LNCaP clone FGC (cell line): ENCODE data around the gene SLC6A12.

Source experiments
- DNase-seq: peaks from one replicate; pipeline ENCODE4 v3.0.0-alpha.2; 2011; ENCODE audit warnings: low read depth
- H3K4me3 ChIP-seq: 2 replicates; pipeline ENCODE4 v1.5.1; 2011; ENCODE audit warnings: mild to moderate bottlenecking, low read depth, low read length, control low read depth
- TF ChIP-seq, protein P1 (sequence below): IDR thresholded peaks from 2 replicates; pipeline ENCODE4 v1.5.1; 2012; ENCODE audit warnings: mild to moderate bottlenecking; ENCODE audit not compliant: control insufficient read depth, insufficient read depth; ENCODE audit errors: extremely low read depth

SLC6A12 gene

DNA sequence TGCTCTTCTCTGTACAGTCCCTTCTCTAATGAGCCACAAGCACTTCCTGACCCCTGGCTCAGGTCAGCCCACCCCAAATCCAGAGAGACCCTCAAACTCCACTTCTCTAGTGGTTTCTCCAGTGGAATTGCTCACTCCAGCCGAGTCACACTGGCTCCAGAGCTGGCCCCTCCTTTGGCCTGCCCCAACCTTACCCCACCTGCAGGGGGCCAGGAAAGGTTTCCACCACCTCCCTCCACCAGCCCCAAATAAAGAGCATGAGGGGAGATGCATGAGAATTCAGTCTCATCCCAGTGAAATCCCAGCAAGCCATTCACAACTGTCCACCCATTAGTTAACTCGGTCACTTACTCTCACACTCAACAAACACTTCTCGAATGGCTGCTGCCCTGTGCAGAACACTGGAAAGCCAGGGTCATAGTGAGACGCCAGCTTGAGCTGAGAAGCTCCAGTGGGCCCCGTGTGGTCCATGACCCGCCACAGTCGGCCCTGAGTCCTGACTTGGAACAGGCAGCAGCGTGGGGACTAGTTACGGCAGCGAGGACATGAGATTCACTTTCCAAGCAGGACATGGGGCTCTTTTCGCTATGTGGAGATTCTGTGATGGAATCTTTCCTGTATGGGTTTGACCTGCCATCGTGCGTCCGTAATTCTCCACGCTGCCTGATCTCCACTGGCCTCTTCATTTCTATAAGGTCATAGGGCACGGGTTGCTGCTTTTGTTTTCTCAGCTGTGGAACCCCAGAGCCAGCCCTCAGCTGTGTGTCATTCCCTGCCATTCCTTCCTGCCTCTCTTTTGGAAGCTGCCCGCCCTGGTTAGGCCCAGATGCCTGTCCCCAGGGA is 44.2 kb downstream of the SLC6A12 start:
- no peak overlapping the region for H3K4me3 ChIP-seq
- no peak for DNase-seq
- TF ChIP-seq, protein P1, sequence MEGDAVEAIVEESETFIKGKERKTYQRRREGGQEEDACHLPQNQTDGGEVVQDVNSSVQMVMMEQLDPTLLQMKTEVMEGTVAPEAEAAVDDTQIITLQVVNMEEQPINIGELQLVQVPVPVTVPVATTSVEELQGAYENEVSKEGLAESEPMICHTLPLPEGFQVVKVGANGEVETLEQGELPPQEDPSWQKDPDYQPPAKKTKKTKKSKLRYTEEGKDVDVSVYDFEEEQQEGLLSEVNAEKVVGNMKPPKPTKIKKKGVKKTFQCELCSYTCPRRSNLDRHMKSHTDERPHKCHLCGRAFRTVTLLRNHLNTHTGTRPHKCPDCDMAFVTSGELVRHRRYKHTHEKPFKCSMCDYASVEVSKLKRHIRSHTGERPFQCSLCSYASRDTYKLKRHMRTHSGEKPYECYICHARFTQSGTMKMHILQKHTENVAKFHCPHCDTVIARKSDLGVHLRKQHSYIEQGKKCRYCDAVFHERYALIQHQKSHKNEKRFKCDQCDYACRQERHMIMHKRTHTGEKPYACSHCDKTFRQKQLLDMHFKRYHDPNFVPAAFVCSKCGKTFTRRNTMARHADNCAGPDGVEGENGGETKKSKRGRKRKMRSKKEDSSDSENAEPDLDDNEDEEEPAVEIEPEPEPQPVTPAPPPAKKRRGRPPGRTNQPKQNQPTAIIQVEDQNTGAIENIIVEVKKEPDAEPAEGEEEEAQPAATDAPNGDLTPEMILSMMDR, result 0 out of 2 replicates have a peak, but pooled peaks have one; percentile 4

DNA sequence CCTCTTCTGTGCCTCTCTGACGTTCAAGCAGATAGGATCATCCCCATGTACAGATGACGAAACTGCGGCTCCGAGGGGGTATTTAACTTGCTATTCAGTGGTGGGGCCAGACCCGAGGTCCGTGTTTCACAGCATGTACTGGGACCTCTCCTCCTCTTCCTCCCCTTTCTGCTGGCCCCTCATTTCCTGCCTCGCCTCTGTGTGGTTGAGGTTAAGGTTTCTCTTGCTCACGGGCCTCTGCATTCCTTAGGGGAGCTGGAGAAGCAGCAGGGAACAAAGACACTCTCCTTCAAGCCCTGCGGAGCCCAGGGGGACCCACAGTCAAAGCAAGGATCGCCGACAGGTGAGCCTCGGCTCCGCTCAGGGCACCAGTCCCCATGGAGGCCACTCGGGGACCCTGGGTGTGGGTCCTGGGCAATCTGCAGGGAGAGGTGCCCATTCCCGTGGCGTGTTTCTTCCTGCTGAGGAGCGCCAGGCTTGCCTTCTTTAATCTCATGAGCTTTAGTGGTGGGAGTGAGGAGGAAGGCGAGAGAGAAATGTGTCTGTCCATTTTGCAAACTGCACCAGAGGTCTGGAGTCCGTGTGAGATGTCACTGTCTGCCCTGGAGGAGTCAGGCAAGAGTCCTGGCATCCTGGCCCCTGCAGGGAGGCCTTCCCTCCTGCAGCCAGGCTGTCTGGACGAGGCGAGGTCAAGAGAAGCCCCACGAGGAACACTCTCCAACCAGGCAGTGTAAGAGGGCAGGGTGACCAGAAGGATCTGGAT is 45.0 kb downstream of the SLC6A12 start:
- no peak overlapping the region for H3K4me3 ChIP-seq
- no peak for DNase-seq
- TF ChIP-seq, protein P1, result no peak

DNA sequence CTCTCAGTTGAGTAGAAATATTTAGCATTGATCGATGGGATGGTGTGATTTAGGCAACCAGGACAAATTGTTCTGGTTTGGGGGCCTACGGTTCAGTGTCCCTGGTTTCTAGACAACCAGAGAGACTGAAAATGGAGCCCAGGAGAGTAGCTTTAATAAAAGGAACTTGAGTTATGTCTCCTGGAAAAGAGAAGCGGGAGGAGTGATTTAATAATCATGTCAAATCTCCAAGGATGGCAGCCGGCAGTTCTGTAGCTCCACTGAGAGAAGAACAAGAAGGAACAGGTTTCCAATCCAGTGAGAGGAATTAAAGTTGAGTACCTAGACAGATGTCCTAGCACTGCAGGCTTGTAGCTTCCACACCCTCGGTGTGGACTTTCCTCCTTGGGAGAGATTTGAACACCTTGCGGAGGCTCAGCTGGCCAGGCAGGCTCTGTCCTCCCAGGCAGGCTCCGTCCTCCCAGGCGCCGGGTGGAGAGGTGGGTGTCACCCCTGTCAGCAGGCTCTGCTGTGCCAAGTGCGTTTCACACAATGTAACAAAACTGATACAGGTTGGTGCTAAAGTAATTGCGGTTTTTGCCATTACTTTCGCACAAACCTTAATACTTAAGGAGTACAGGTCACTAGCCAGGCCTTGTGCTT is 45.9 kb downstream of the SLC6A12 start:
- no peak for DNase-seq
- TF ChIP-seq, protein P1, result no peak
- no peak overlapping the region for H3K4me3 ChIP-seq

DNA sequence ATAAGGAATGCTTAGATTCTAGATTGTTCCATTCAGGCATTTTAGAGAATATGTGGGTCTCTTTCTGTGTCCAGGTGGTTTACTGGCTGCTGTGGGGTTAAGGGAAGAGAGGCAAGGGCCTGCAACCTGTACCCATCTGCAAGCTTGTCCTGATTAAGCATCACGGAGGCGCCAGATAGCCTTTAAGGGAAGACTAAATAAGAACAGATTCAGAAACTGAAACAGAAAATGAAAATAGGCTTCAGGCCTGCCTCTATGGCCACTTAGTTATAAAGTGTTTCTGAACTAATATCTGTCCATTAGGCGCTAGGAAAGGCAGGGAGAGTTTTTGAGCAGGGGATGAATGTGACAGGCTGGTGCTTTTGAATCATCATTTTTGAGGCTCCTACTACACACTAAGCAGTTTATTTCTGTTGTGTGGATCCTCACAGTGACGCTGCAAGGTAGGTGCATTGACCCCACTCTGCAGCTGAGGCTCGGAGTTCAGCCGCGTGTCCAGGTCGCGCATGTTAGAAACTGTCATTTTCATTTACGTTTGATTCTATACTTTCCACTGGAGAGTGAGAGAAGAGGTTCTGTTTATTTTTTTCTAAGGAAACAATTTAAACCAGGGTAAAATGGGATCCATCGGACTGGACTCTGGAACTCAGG is 47.4 kb downstream of the SLC6A12 start:
- no peak overlapping the region for H3K4me3 ChIP-seq
- no peak for DNase-seq
- TF ChIP-seq, protein P1, result no peak

DNA sequence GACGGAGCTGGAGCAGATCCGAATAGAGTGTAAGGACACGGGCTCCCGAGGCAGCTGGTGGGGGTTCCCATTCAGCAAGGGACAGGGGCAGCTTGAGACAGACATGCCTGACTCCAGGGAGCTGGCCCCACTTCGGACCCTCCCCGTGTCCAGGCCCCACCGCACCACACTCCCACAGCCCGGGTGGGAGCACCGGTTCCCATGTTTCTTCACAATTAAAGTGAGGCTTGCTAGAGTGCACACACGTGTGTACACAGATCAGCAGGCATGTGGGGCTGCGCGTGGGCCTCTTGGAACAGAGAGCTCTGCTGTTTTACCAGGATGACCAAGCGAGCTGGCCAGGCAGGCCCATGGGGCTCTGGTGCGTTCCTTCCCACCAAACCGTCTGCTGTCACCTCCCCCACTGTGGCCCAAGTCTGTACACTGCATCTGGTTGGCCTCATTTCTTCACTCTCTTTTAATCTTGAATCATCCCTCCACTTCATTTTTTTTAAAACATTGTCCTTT is 48.0 kb downstream of the SLC6A12 start:
- no peak for DNase-seq
- TF ChIP-seq, protein P1, result no peak
- no peak overlapping the region for H3K4me3 ChIP-seq

DNA sequence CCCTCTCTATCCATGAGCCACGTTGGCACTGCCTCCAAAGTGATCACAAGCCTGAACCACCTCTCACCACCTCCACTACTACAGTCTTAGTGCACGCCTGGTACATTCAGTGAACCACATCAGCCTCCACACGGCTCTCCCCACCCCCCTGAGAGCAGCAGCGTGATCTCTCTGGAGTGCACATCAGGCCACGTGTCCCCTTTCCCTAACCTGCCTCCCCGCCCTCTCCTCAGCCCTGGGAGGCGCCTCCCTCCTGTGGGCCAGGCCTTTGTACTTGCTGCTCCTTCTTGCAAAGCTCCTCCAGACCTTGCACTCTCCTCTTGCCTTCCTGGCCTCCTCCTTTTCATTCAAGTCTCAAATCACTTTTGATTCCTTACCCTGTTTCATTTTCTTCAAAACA is 49.8 kb downstream of the SLC6A12 start:
- DNase-seq, result no peak
- TF ChIP-seq, protein P1, result no peak
- no peak overlapping the region for H3K4me3 ChIP-seq
